NCI-H146 (cell line): Measurements from ENCODE around the gene SERPINB5.
A peak's percentile ranks its signal among the peaks of the same experiment; 100 is the strongest.
"Not testable (repeated sequence)": the region's sequence is repeated elsewhere in the genome, so short reads cannot be mapped to it uniquely, and the experiment has no call there.

Source experiments
- DNase-seq: peaks from one replicate; lab custom pipeline; 2025; lab: John Stamatoyannopoulos, UW

Gene SERPINB5

GRCh38 chr18:63476668-63477067 is at the start of gene SERPINB5:
Gene SERPINB5 (plus strand): TSS chr18:63476958. CDS start chr18:63484429, 7,471 bp downstream.
- DNase-seq, result peak; percentile 81

- DNase-seq, result no peak
Observed at GRCh38 chr18:63427558-63427957, 49.2 kb upstream of the SERPINB5 start.

GRCh38 chr18:63430526-63430925 is 46.2 kb upstream of the SERPINB5 start:
- no peak for DNase-seq

- DNase-seq, result no peak
Observed at GRCh38 chr18:63431180-63431579, 45.6 kb upstream of the SERPINB5 start.

GRCh38 chr18:63433334-63433866 is 43.4 kb upstream of the SERPINB5 start:
- no peak for DNase-seq

- DNase-seq, result no peak
Observed at GRCh38 chr18:63438181-63438580, 38.6 kb upstream of the SERPINB5 start.

- DNase-seq, result peak; percentile 74
Observed at GRCh38 chr18:63439334-63439733, 37.4 kb upstream of the SERPINB5 start.

- no peak for DNase-seq
Observed at GRCh38 chr18:63440219-63440618, 36.5 kb upstream of the SERPINB5 start.

GRCh38 chr18:63440881-63441280 is 35.9 kb upstream of the SERPINB5 start:
- no peak for DNase-seq

GRCh38 chr18:63443829-63444228 is 32.9 kb upstream of the SERPINB5 start:
- DNase-seq, result no peak

- DNase-seq, result no peak
Observed at GRCh38 chr18:63444580-63444979, 32.2 kb upstream of the SERPINB5 start.

- no peak for DNase-seq
Observed at GRCh38 chr18:63445037-63445436, 31.7 kb upstream of the SERPINB5 start.

GRCh38 chr18:63446266-63446665 is 30.5 kb upstream of the SERPINB5 start:
- DNase-seq, result no peak

GRCh38 chr18:63447066-63447465 is 29.7 kb upstream of the SERPINB5 start:
- DNase-seq, result no peak

- no peak for DNase-seq
Observed at GRCh38 chr18:63449426-63449825, 27.3 kb upstream of the SERPINB5 start.

GRCh38 chr18:63451799-63452660 is 24.7 kb upstream of the SERPINB5 start:
- no peak for DNase-seq

GRCh38 chr18:63452751-63453150 is 24.0 kb upstream of the SERPINB5 start:
- DNase-seq, result not testable (repeated sequence)

GRCh38 chr18:63454497-63454896 is 22.3 kb upstream of the SERPINB5 start:
- peak; percentile 41 for DNase-seq

GRCh38 chr18:63457977-63458376 is 18.8 kb upstream of the SERPINB5 start:
- DNase-seq, result no peak

GRCh38 chr18:63460414-63460813 is 16.3 kb upstream of the SERPINB5 start:
- DNase-seq, result no peak

GRCh38 chr18:63464434-63464833 is 12.3 kb upstream of the SERPINB5 start:
- no peak for DNase-seq

GRCh38 chr18:63465059-63465458 is 11.7 kb upstream of the SERPINB5 start:
- DNase-seq, result no peak

- no peak for DNase-seq
Observed at GRCh38 chr18:63467699-63468098, 9.1 kb upstream of the SERPINB5 start.

GRCh38 chr18:63468575-63468974 is 8.2 kb upstream of the SERPINB5 start:
- no peak for DNase-seq
